ENCODE data around the gene SF3B2.
"Not testable (repeated sequence)": the region's sequence is repeated elsewhere in the genome, so short reads cannot be mapped to it uniquely, and the experiment has no call there.

The SF3B2 gene

DNA sequence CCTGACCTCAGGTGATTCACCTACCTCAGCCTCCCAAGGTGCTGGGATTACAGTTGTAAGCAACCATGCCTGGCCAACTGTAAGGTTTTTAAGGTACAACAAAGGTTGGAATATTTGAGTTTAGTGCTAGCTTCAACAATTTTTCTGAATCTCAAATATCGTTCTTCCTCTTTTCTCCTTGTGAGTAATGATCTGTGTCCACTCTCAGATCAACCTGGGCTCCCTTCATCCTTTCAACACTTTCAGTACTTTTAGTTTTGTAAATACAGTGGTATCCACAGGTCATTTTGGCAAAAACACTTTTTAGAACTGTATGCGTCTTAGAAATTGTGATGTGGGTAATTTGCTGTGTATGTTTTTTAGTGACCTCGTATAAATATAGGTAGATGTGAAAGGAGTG lies 25.8 kb downstream of the SF3B2 start:
- Histone ChIP-seq H3K9me3 (ENCODE audit: control insufficient read depth, insufficient read depth, low read length) (no peaks in the 10 kb centered on the region), H3K4me1 (ENCODE audit: control insufficient read depth, insufficient read depth, low read length) (no peaks in the 10 kb centered on the region), H3K9ac (ENCODE audit: low read depth, low read length) (no peak overlapping the region), H3K4me3 (ENCODE audit: low read depth, low read length) (no peak overlapping the region), H3K27ac (ENCODE audit: low read depth, low read length) (no peak overlapping the region), H3K27me3 (ENCODE audit: control insufficient read depth, insufficient read depth, low read length) (no peaks in the 10 kb centered on the region), H3K36me3 (ENCODE audit: control insufficient read depth, insufficient read depth, low read length) (peaks cover 12% of the 10 kb centered on the region; the same call in 1 of the 2 replicates)

GRCh38 chr11:66078949-66079348 lies 26.8 kb downstream of the SF3B2 start:
- not testable (repeated sequence) for H3K4me1 ChIP-seq (ENCODE audit: control insufficient read depth, insufficient read depth, low read length); H3K36me3 ChIP-seq (ENCODE audit: control insufficient read depth, insufficient read depth, low read length)

DNA sequence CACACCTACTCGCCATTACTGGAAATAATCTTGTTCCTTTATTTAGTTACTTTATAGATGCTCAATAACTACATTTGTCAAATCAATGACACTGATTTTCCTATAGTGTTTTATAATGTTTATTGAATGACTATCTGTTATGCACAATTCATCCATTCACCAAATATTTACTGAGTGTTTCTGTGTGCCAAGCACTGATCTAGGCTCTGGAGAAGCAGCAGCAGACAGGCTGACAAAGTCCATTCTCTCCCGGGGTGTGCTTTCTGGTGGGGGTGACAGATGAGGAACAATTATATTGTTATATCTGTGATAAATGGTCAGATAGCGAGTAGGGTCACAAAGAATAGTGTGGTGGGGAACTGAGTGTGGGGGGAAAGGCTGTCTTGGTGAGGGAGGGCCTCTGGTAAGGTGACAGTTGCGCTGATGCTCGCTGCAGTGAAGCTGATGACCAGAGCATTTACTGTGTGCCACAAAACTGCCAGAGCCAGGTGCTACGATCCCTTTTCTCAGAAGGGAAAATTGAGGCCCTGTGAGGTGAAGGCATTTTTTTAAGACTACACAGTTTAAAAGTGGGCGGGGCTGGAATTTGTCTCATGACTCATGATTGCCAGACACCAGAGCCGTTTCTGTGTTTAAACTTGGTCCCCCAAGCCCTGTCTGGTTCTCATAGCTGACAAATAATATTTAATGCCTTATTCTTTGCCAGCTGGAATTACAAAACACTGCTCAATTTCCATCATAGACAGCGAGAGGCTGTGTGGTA lies 28.1 kb downstream of the SF3B2 start:
- Histone ChIP-seq H3K27ac (ENCODE audit: low read depth, low read length) (no peak overlapping the region), H3K4me1 (ENCODE audit: control insufficient read depth, insufficient read depth, low read length) (no peaks in the 10 kb centered on the region), H3K4me3 (ENCODE audit: low read depth, low read length) (no peak overlapping the region)

More at GRCh38 chr11:66078949-66079348, 26.8 kb downstream of the SF3B2 start:
- not testable (repeated sequence) for H3K4me3 ChIP-seq (ENCODE audit: low read depth, low read length); H3K27me3 ChIP-seq (ENCODE audit: control insufficient read depth, insufficient read depth, low read length); H3K9me3 ChIP-seq (ENCODE audit: control insufficient read depth, insufficient read depth, low read length); H3K27ac ChIP-seq (ENCODE audit: low read depth, low read length); H3K9ac ChIP-seq (ENCODE audit: low read depth, low read length)

DNA sequence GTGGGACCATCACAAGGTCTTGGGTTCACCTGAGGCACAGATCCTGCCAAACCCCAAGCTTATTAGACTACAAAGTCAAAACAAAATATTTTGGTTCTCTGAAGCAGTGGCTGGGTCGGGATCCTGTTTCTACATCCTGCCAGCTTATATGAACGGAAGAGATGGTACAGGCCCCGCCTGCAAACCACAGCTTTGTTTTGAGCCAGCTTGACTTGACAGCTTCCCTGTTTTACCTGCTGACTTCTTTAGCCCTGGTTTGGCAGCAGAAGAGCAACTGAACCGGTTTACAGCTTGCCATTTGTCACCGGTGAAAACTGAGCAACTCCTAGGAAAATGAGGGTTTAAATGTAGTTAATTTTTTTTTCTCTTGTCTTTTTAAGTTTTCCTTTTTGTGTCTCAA lies 29.3 kb downstream of the SF3B2 start:
- no peak overlapping the region for H3K4me3 ChIP-seq (ENCODE audit: low read depth, low read length)
- H3K9ac ChIP-seq (ENCODE audit: low read depth, low read length): no peak overlapping the region
- H3K9me3 ChIP-seq (ENCODE audit: control insufficient read depth, insufficient read depth, low read length): no peaks in the 10 kb centered on the region
- H3K27ac ChIP-seq (ENCODE audit: low read depth, low read length): no peak overlapping the region
- no peaks in the 10 kb centered on the region for H3K36me3 ChIP-seq (ENCODE audit: control insufficient read depth, insufficient read depth, low read length)
- no peaks in the 10 kb centered on the region for H3K4me1 ChIP-seq (ENCODE audit: control insufficient read depth, insufficient read depth, low read length)
- no peaks in the 10 kb centered on the region for H3K27me3 ChIP-seq (ENCODE audit: control insufficient read depth, insufficient read depth, low read length)

More for the DNA sequence above, 28.1 kb downstream of the SF3B2 start:
- no peaks in the 10 kb centered on the region for H3K27me3 ChIP-seq (ENCODE audit: control insufficient read depth, insufficient read depth, low read length)
- no peaks in the 10 kb centered on the region for H3K36me3 ChIP-seq (ENCODE audit: control insufficient read depth, insufficient read depth, low read length)
- no peaks in the 10 kb centered on the region for H3K9me3 ChIP-seq (ENCODE audit: control insufficient read depth, insufficient read depth, low read length)
- no peak overlapping the region for H3K9ac ChIP-seq (ENCODE audit: low read depth, low read length)

DNA sequence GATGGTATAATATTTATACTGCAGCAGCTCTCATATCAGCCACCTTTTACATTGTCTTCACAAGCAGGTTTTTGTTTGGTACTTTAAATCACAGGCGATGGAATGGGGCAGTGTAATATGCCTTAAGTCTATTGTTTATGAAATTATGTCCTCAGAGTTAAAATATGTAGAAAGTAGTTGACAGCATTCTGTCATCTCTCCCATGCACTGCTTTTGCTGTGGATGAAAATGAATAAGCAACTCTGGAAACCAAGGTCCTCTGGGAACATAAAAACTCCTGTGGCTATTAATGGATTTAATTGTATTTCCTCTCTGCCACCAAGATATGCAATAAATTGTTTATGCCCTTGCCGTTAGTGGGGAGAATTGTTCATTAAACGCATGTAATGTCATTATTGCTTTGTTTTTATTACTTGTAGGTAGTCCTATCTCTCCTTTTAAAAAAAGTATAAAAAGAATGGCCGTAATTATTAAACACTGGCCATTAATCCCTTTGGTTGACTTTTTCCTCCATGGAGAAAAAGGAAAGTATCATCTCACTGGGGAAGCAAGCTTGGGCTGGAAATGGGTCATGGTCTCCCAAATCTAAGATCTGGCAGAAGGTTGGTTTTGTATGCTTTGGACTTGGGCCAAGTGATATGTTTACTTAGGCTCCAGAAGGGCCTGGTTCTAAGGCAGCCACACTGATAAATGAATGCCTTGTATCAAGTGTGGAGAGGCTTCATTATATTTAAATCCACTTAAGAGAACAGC lies 31.0 kb downstream of the SF3B2 start:
- H3K4me1 ChIP-seq (ENCODE audit: control insufficient read depth, insufficient read depth, low read length): no peaks in the 10 kb centered on the region

GRCh38 chr11:66083767-66084166 lies 31.6 kb downstream of the SF3B2 start:
- no peak overlapping the region for H3K4me3 ChIP-seq (ENCODE audit: low read depth, low read length)
- H3K9ac ChIP-seq (ENCODE audit: low read depth, low read length): no peak overlapping the region
- no peaks in the 10 kb centered on the region for H3K9me3 ChIP-seq (ENCODE audit: control insufficient read depth, insufficient read depth, low read length)
- H3K27ac ChIP-seq (ENCODE audit: low read depth, low read length): no peak overlapping the region
- no peaks in the 10 kb centered on the region for H3K4me1 ChIP-seq (ENCODE audit: control insufficient read depth, insufficient read depth, low read length)
- no peaks in the 10 kb centered on the region for H3K27me3 ChIP-seq (ENCODE audit: control insufficient read depth, insufficient read depth, low read length)
- no peaks in the 10 kb centered on the region for H3K36me3 ChIP-seq (ENCODE audit: control insufficient read depth, insufficient read depth, low read length)

More for the DNA sequence above, 31.0 kb downstream of the SF3B2 start:
- H3K27ac ChIP-seq (ENCODE audit: low read depth, low read length): no peak overlapping the region
- H3K9ac ChIP-seq (ENCODE audit: low read depth, low read length): no peak overlapping the region
- no peak overlapping the region for H3K4me3 ChIP-seq (ENCODE audit: low read depth, low read length)
- H3K27me3 ChIP-seq (ENCODE audit: control insufficient read depth, insufficient read depth, low read length): no peaks in the 10 kb centered on the region
- H3K9me3 ChIP-seq (ENCODE audit: control insufficient read depth, insufficient read depth, low read length): no peaks in the 10 kb centered on the region
- H3K36me3 ChIP-seq (ENCODE audit: control insufficient read depth, insufficient read depth, low read length): no peaks in the 10 kb centered on the region

GRCh38 chr11:66084821-66085475 lies 32.8 kb downstream of the SF3B2 start:
- Histone ChIP-seq H3K4me3 (ENCODE audit: low read depth, low read length) (no peak overlapping the region), H3K27me3 (ENCODE audit: control insufficient read depth, insufficient read depth, low read length) (no peaks in the 10 kb centered on the region), H3K27ac (ENCODE audit: low read depth, low read length) (no peak overlapping the region), H3K9ac (ENCODE audit: low read depth, low read length) (no peak overlapping the region), H3K4me1 (ENCODE audit: control insufficient read depth, insufficient read depth, low read length) (no peaks in the 10 kb centered on the region), H3K36me3 (ENCODE audit: control insufficient read depth, insufficient read depth, low read length) (no peaks in the 10 kb centered on the region), H3K9me3 (ENCODE audit: control insufficient read depth, insufficient read depth, low read length) (no peaks in the 10 kb centered on the region)

GRCh38 chr11:66087148-66087908 lies 35.2 kb downstream of the SF3B2 start:
- Histone ChIP-seq H3K27me3 (ENCODE audit: control insufficient read depth, insufficient read depth, low read length) (no peaks in the 10 kb centered on the region), H3K36me3 (ENCODE audit: control insufficient read depth, insufficient read depth, low read length) (no peaks in the 10 kb centered on the region), H3K9me3 (ENCODE audit: control insufficient read depth, insufficient read depth, low read length) (no peaks in the 10 kb centered on the region), H3K27ac (ENCODE audit: low read depth, low read length) (no peak overlapping the region), H3K4me1 (ENCODE audit: control insufficient read depth, insufficient read depth, low read length) (no peaks in the 10 kb centered on the region), H3K9ac (ENCODE audit: low read depth, low read length) (no peak overlapping the region), H3K4me3 (ENCODE audit: low read depth, low read length) (no peak overlapping the region)

DNA sequence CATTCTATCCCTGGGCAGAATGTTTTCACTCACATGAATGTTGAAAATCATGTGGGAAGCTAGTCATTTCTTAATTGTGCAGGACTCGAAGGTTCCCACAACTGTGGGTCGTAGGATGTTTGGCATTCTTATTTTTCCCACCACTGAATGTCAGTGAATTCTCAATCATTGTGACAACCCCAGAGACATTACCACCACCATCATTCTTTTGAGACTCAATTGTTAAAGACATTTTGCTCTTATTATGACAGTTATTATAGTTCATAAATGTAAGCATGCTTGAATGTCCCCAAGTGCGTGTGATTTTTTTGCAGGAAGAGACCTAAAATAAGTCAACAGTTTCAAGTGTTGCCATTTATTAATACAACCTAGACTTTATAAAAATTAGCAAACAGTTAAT lies 36.9 kb downstream of the SF3B2 start:
- no peaks in the 10 kb centered on the region for H3K36me3 ChIP-seq (ENCODE audit: control insufficient read depth, insufficient read depth, low read length)
- no peaks in the 10 kb centered on the region for H3K9me3 ChIP-seq (ENCODE audit: control insufficient read depth, insufficient read depth, low read length)
- no peaks in the 10 kb centered on the region for H3K4me1 ChIP-seq (ENCODE audit: control insufficient read depth, insufficient read depth, low read length)
- H3K27ac ChIP-seq (ENCODE audit: low read depth, low read length): no peak overlapping the region
- no peak overlapping the region for H3K4me3 ChIP-seq (ENCODE audit: low read depth, low read length)
- H3K27me3 ChIP-seq (ENCODE audit: control insufficient read depth, insufficient read depth, low read length): no peaks in the 10 kb centered on the region
- H3K9ac ChIP-seq (ENCODE audit: low read depth, low read length): no peak overlapping the region

GRCh38 chr11:66090288-66090687 lies 38.1 kb downstream of the SF3B2 start:
- H3K9me3 ChIP-seq (ENCODE audit: control insufficient read depth, insufficient read depth, low read length): no peaks in the 10 kb centered on the region
- no peak overlapping the region for H3K9ac ChIP-seq (ENCODE audit: low read depth, low read length)
- no peak overlapping the region for H3K4me3 ChIP-seq (ENCODE audit: low read depth, low read length)
- H3K27ac ChIP-seq (ENCODE audit: low read depth, low read length): no peak overlapping the region
- no peaks in the 10 kb centered on the region for H3K4me1 ChIP-seq (ENCODE audit: control insufficient read depth, insufficient read depth, low read length)
- H3K36me3 ChIP-seq (ENCODE audit: control insufficient read depth, insufficient read depth, low read length): no peaks in the 10 kb centered on the region
- H3K27me3 ChIP-seq (ENCODE audit: control insufficient read depth, insufficient read depth, low read length): no peaks in the 10 kb centered on the region

All from HUES48 (cell line).